MM.1S (cell line): ENCODE data around the gene ITGB5.

Source experiments
- CTCF ChIP-seq: fragments of 300-600 bp; sonication (generic); IDR thresholded peaks from 2 replicates; pipeline ENCODE4 v1.5.1; 2016; ENCODE audit warnings: antibody characterized with exemption, low read length, mixed read lengths
- EZH2 ChIP-seq: fragments of 300-600 bp; sonication (generic); optimal IDR thresholded peaks from 2 replicates; pipeline ENCODE3; 2017; ENCODE audit warnings: low read depth, mild to moderate bottlenecking, antibody characterized with exemption, low read length, mixed read lengths

- TF ChIP-seq CTCF (no peak), EZH2 (no peak)
Measured at GRCh38 chr3:124879337-124879680, 7.9 kb downstream of the ITGB5 start.
